SU-DHL-6 (cell line): ENCODE measurements around the gene UNC5C.

ENCODE experiments used
- H2AFZ ChIP-seq: fragments of 200-600 bp; sonication (generic); 2 replicates; pipeline ENCODE4 v1.6.1; 2014; ENCODE audit warnings: low read depth, mild to moderate bottlenecking, moderate library complexity, mixed read lengths, antibody characterized with exemption, low read length; ENCODE audit not compliant: severe bottlenecking
- H3F3A ChIP-seq: fragments of 200-600 bp; shearing (Covaris generic); 2 replicates; pipeline ENCODE4 v1.6.0; 2016; ENCODE audit warnings: antibody characterized with exemption, mild to moderate bottlenecking; ENCODE audit not compliant: insufficient read depth
- H3K27ac ChIP-seq: fragments of 200-600 bp; sonication (generic); 2 replicates; pipeline ENCODE4 v1.5.1; 2016; ENCODE audit warnings: low read depth, mild to moderate bottlenecking, low read length, moderate library complexity, mixed read lengths
- H3K27me3 ChIP-seq: fragments of 200-600 bp; sonication (generic), shearing (Covaris generic); 2 replicates; pipeline ENCODE4 v1.6.0; 2014; ENCODE audit warnings: mild to moderate bottlenecking, low read length
- H3K36me3 ChIP-seq: fragments of 200-600 bp; sonication (generic); 2 replicates; pipeline ENCODE4 v1.6.1; 2014; ENCODE audit warnings: mild to moderate bottlenecking, low read length, mixed read lengths
- H3K4me2 ChIP-seq: fragments of 300-600, 200-600 bp; shearing (Covaris generic), sonication (generic); 2 replicates; pipeline ENCODE4 v1.6.0; 2014; ENCODE audit warnings: low read length, low read depth, mild to moderate bottlenecking; ENCODE audit not compliant: poor library complexity, severe bottlenecking
- H3K4me3 ChIP-seq: fragments of 200-600 bp; sonication (generic); 2 replicates; pipeline ENCODE4 v1.5.1; 2014; ENCODE audit warnings: antibody characterized with exemption, low read length, mild to moderate bottlenecking, mixed read lengths; ENCODE audit not compliant: insufficient read depth, poor library complexity, severe bottlenecking
- H3K79me2 ChIP-seq: fragments of 200-600 bp; sonication (generic); 2 replicates; pipeline ENCODE4 v1.6.1; 2014; ENCODE audit warnings: mild to moderate bottlenecking, low read length, moderate library complexity; ENCODE audit not compliant: insufficient read depth
- H3K9ac ChIP-seq: fragments of 200-600 bp; sonication (generic); 2 replicates; pipeline ENCODE4 v1.7.0; 2014; ENCODE audit warnings: mild to moderate bottlenecking, low read length
- H3K9me2 ChIP-seq: fragments of 200-600 bp; sonication (generic); replicated peaks from 2 replicates; pipeline ENCODE4 v1.6.1; 2014; ENCODE audit warnings: low read length; ENCODE audit not compliant: insufficient read depth
- H3K9me3 ChIP-seq: fragments of 200-600 bp; sonication (generic); 2 replicates; pipeline ENCODE4 v1.6.1; 2014; ENCODE audit warnings: low read length, mixed read lengths; ENCODE audit not compliant: insufficient read depth
- H4K20me1 ChIP-seq: fragments of 200-600 bp; sonication (generic); 2 replicates; pipeline ENCODE4 v1.6.1; 2014; ENCODE audit warnings: low read depth, mild to moderate bottlenecking, antibody characterized with exemption, low read length, moderate library complexity, mixed read lengths
- EZH2phosphoT487 ChIP-seq: fragments of 200-600 bp; sonication (generic), shearing (Covaris generic); conservative IDR thresholded peaks from 2 replicates; pipeline ENCODE4 v1.6.1; 2018; ENCODE audit warnings: mild to moderate bottlenecking, antibody characterized with exemption, low read length, moderate library complexity, mixed read lengths
- TF ChIP-seq, protein P1 (sequence below): fragments of 200-600 bp; sonication (generic); IDR thresholded peaks from one replicate; pipeline ENCODE4 v1.5.1; 2017; ENCODE audit warnings: antibody characterized with exemption, mild to moderate bottlenecking, low read length, moderate library complexity; ENCODE audit not compliant: insufficient read depth, poor library complexity, severe bottlenecking

The UNC5C gene

DNA sequence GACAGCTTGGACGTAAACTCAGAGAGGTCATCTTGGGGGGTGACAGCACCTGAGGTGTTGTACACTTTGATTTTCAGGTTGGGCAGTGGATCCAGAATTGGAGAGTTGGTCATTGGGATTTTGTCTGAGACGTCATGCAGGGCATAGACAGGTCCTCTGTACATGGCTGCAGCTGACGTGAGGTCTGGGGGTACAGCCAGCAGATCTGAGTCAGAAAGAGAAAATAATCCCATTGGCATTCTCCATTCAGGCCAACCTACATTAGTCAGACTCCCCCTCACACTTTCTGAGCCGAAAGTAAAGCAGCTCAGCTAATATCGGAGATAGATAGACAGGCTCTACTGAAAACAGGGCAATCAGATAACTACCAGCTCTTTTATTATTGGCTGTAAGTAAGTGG, 329.7 kb downstream of the UNC5C start:
- H3K9ac ChIP-seq, result no peak overlapping the region
- no peaks in the 10 kb centered on the region for H3F3A ChIP-seq
- no peak overlapping the region for H3K4me3 ChIP-seq
- no peaks in the 10 kb centered on the region for H4K20me1 ChIP-seq
- no peaks in the 10 kb centered on the region for H3K36me3 ChIP-seq
- H3K9me2 ChIP-seq, result no peaks in the 10 kb centered on the region
- TF ChIP-seq EZH2phosphoT487, result no peak
- TF ChIP-seq, protein P1, sequence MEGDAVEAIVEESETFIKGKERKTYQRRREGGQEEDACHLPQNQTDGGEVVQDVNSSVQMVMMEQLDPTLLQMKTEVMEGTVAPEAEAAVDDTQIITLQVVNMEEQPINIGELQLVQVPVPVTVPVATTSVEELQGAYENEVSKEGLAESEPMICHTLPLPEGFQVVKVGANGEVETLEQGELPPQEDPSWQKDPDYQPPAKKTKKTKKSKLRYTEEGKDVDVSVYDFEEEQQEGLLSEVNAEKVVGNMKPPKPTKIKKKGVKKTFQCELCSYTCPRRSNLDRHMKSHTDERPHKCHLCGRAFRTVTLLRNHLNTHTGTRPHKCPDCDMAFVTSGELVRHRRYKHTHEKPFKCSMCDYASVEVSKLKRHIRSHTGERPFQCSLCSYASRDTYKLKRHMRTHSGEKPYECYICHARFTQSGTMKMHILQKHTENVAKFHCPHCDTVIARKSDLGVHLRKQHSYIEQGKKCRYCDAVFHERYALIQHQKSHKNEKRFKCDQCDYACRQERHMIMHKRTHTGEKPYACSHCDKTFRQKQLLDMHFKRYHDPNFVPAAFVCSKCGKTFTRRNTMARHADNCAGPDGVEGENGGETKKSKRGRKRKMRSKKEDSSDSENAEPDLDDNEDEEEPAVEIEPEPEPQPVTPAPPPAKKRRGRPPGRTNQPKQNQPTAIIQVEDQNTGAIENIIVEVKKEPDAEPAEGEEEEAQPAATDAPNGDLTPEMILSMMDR, result no peak
- no peaks in the 10 kb centered on the region for H3K27me3 ChIP-seq
- H3K9me3 ChIP-seq, result no peaks in the 10 kb centered on the region
- no peak overlapping the region for H2AFZ ChIP-seq
- H3K4me2 ChIP-seq, result no peak overlapping the region
- H3K79me2 ChIP-seq, result no peaks in the 10 kb centered on the region
- no peak overlapping the region for H3K27ac ChIP-seq

DNA sequence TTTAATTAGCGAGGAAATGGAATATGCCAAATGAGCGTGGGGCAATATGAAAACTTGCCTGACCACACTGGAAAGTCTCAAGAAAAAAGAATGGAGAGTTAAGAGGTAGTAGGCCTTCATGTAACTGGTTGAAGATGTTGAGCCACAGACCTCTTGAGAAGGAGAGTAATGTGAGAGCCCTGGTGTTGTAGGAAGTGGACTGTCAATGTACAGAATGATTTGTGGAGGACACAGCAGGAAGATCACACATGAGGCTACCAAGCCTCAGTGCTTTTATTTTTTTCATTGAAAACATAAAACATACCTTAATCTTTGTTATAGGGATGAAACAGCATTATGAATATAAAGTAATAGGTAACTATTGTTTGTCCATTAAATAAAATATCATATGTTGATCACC, 331.6 kb downstream of the UNC5C start:
- no peaks in the 10 kb centered on the region for H3F3A ChIP-seq
- H3K9me3 ChIP-seq, result no peaks in the 10 kb centered on the region
- no peak overlapping the region for H3K27ac ChIP-seq
- H3K9me2 ChIP-seq, result no peaks in the 10 kb centered on the region
- H3K9ac ChIP-seq, result no peak overlapping the region
- no peaks in the 10 kb centered on the region for H3K36me3 ChIP-seq
- H4K20me1 ChIP-seq, result no peaks in the 10 kb centered on the region
- H3K79me2 ChIP-seq, result no peaks in the 10 kb centered on the region
- H3K4me2 ChIP-seq, result no peak overlapping the region
- TF ChIP-seq, protein P1, result no peak
- no peak for TF ChIP-seq EZH2phosphoT487
- H3K4me3 ChIP-seq, result no peak overlapping the region
- H2AFZ ChIP-seq, result no peak overlapping the region
- H3K27me3 ChIP-seq, result no peaks in the 10 kb centered on the region

DNA sequence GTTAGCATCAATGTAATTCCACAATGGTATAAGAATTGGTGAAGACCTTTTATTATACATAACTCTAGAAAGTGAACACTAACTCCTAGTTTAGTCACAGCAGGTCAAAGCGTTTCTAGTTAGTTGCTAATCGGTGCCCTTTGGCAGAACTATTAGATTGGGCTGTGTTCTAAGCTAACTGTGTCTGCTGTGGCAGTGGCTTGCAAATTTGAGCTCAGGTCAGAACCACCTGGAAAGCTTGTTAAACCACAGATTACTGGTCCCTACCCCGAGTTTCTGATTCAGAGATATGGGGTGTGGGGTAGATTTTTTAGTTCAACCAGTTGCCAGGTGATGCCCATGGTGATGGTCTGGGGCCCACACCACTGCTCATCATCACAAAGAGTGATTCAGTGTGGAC, 332.1 kb downstream of the UNC5C start:
- Histone ChIP-seq H2AFZ (no peak overlapping the region), H3K4me3 (no peak overlapping the region), H3K27me3 (no peaks in the 10 kb centered on the region), H4K20me1 (no peaks in the 10 kb centered on the region), H3K9me3 (no peaks in the 10 kb centered on the region), H3K27ac (no peak overlapping the region), H3K9me2 (no peaks in the 10 kb centered on the region), H3K79me2 (no peaks in the 10 kb centered on the region), H3K9ac (no peak overlapping the region), H3F3A (no peaks in the 10 kb centered on the region), H3K36me3 (no peaks in the 10 kb centered on the region), H3K4me2 (no peak overlapping the region)
- TF ChIP-seq, protein P1, result no peak

DNA sequence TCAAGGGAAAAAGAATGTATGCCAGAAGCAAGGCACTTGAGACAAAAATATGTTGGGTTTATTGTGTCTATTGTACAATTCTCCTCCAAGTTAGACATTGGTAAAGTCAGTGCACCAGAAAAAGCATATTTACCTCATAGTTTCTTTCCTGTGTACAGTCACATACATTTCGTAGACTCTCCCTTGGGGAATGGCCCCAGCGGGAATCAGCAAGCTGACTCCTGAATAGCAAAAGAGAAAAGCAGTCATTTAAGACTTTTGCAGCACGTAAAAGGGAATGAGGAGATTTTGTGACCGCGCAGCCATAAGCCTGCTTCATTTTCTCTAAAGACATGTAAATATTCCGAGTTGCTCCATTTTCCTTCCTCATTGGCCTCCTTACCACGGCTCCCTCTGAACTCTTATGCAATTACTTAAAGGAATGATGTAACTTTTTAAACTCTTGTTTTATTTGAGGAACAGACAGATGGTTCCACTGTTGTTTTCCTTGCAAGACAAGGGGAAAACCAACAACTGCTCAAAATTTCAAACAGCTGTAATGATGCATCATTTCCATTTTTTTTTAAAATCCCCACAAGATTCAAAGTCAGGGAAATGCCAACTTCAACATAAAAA, 332.7 kb downstream of the UNC5C start:
- no peak for TF ChIP-seq EZH2phosphoT487
- TF ChIP-seq, protein P1, result no peak

More for the DNA sequence above, 332.7 kb downstream of the UNC5C start:
- Histone ChIP-seq H3K4me3 (no peak overlapping the region), H3K4me2 (no peak overlapping the region), H3K27me3 (no peaks in the 10 kb centered on the region), H3K9me2 (no peaks in the 10 kb centered on the region), H3K9me3 (no peaks in the 10 kb centered on the region), H3K79me2 (no peaks in the 10 kb centered on the region), H4K20me1 (no peaks in the 10 kb centered on the region), H3K36me3 (no peaks in the 10 kb centered on the region), H3K9ac (no peak overlapping the region), H3K27ac (no peak overlapping the region), H2AFZ (no peak overlapping the region), H3F3A (no peaks in the 10 kb centered on the region)
